ENCODE data around the gene CNOT6L.

DNA sequence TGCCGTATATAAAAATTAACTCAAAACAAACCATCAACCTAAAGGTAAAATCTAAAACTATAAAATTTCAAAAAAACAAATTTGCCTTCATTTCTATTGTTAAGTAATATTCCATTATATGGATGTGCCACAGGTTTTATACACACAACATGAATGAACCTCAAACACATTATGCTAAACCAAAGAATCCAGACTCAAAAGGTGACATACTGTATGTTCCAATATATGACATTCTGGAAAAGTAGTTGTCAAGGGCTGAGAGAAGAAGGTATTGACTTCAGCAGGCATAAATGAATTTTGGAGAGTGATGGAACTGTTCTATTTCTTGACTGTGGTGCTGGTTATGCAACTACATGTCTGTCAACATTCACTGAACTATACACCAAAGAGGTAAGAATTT is 56.6 kb downstream of the CNOT6L start:
- TF ChIP-seq EZH2 (IDR thresholded peaks at IDR 0.05; ENCODE audit: insufficient read depth, poor library complexity, severe bottlenecking) (no peak), EZH2phosphoT487 (IDR thresholded peaks at IDR 0.05; ENCODE audit: insufficient read depth, low read depth) (no peak)

Data from GM23248 (cell line).